HG02798 (cell line): ENCODE measurements around the gene MTRFR.
"Not testable (repeated sequence)": the region's sequence is repeated elsewhere in the genome, so short reads cannot be mapped to it uniquely, and the experiment has no call there.

Experiments used
- ATAC-seq: cut with Tn5 transposase; IDR thresholded peaks from one replicate; pipeline ENCODE4 v1.9.1; 2021; ENCODE audit warnings: mild to moderate bottlenecking; ENCODE audit not compliant: unreplicated experiment, poor library complexity

Gene MTRFR

DNA sequence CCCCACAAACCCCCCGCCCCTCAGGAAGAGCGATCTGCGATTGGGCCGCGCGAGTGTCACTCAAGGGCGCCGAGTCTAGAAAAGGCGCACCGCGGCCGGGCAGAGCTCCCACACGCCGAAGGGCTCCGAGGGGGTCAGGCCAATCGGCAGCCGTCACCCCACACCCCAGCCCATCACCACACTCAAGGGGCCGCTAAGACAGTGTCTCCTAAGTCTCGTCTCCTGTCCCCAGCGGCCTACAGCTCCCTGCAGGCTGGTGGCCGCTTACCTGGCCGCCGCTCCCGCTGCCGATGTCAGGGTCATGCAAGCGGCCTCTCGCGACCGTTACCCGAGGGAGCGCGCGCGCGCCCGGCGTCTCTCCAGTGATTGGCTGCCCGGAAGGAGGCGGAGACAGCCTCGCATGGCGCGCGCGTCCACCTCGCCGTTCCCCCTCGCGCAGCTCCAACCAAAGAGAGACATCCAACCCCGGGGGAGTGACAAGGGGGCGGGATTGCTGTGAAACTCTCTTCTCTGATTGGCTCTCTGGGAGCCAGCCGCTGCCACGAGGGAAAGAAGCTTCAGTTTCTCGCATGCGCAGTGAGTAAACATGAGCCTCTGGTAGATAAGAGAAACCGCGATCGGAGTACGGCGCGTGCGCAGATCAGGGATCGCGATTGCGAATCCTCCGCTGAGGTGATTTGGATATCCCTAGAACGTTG lies at the start of gene MTRFR, which contains the start of gene MPHOSPH9:
Gene MTRFR, plus strand, starts transcription at position 630 of the 698 bp plus-strand sequence. CDS start 20,239 bp downstream, outside the sequence.
Gene MPHOSPH9, minus strand, starts transcription at position 335 of the 698 bp plus-strand sequence. CDS start 2,777 bp downstream, outside the sequence.
- ATAC-seq: peak; percentile 87

DNA sequence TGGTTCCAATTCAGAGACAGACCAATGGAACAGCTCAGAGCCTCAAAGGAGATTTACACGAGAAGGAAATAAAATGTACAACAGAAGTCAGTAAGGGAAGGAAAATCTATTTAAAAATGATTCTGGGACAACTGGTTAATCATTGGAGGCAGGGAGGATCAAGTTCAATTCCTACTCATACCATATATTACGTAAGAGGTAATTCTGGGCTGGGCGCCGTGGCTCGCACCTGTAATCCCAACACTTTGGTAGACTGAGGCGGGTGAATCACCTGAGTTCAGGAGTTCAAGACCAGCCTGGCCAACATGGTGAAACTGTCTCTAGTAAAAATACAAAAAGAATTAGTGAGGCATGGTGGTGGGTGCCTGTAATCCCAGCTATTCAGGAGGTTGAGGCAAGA lies 45.6 kb upstream of the MTRFR start:
- ATAC-seq: no peak

DNA sequence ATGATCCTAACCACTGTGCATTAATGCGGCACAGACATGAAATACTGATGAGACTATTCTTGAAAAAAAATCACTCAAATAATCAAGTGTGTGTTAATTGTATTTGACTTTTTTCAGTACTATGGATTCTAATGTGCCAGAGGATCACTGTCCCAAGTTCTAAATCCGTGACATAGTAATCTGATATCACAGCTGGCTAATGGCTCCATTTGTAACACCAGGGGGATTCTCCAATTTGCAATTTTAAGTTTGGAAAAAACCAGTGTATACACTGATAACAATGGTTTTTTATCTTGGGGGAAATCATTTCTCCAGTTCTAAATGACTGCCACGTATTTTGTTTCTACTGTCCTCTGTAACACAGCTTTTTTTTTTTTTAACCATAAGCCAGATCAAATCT lies 33.3 kb upstream of the MTRFR start:
- ATAC-seq: no peak

DNA sequence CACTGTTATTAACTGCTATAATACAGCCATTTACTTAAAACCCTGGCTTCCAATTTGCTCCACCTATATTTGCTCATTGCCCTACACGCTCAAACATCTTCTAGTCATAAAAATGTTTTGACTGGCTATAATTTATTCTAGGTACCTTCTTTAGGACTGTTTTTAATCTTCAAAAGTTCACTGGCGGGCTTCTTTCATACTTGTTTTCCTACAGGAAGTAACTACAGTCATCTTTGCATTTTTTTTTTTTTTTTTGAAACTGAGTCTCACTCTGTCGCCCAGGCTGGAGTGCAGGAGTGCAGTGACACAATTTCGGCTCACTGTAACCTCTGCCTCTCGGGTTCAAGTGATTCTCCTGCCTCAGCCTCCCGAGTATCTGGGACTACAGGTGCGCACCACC lies 32.8 kb upstream of the MTRFR start:
- ATAC-seq: no peak

- ATAC-seq: not testable (repeated sequence)
Measured at GRCh38 chr12:123206794-123207193, 26.4 kb upstream of the MTRFR start.

GRCh38 chr12:123207815-123208214 lies 25.4 kb upstream of the MTRFR start:
- not testable (repeated sequence) for ATAC-seq

GRCh38 chr12:123223241-123223668 lies 10.0 kb upstream of the MTRFR start:
- ATAC-seq: no peak

DNA sequence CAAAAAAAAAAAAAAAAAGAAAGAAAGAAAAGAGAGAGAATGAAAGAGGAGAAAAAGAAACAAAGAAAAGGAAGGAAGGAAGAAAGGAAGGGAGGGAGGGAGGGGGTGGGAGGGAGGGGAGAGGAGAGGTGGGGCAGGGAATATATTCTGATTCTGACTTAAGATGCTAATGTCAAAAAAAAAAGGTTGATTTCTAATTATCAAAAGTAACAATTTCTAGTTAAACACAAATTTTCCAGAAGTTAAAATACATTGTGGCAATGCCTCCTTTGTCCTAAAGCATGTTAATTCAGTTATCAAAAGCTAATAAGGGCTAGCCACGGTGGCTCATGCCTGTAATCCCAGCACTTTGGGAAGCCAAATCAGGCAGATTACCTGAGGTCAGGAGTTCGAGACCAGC lies 7.8 kb upstream of the MTRFR start:
- ATAC-seq: no peak

DNA sequence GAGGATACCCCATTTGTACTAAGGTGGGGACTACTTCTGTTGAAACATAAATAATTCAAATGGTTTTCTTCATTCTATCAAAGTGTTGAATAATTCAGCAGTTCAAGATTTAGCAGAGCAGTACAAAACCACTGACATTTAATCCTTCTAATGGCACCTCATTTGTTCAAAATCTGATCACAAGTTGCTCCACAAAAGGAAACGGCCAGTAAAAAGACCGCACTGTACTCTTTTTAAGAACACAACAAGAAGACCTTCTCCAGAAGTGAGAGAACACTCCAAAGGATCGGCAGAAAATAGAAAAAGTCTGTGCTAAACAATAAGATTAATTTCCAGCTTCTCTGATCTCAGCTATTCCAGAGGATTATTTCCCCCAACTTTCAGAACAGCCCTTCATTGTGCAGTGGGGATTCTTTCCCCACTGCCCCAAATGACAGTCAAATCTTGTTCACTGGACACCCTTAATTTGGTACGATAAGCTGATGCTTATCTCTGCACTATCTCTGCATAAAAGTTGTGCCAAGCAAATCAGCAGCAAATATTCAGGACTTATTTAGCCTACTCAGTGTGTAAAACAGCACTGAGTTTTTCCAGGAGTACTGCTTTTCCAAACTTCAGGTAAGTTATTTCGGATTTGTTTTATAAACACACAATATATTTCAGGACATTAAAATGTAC lies 5.5 kb upstream of the MTRFR start:
- ATAC-seq: no peak

GRCh38 chr12:123229051-123229450 lies 4.2 kb upstream of the MTRFR start:
- ATAC-seq: no peak

DNA sequence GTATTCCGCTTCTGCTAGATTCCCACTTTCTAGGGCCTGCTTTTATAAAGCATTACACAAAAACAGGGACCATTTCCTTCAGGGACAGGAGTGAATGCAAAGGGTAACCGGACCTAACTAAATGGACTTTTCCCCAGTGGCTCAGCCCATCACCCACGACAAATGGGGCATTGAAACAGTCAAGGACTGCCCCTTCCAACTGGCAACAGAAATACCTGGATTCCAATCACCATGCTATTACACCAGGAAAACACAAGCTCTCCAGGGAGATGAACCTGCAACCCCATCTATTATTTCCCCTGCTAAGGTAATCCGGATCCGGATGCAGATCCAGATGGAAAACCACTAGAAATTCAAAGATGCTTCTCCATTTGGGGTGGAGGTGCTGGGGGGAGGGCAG lies 1.3 kb upstream of the MTRFR start:
- no peak for ATAC-seq

- ATAC-seq: no peak
Measured at GRCh38 chr12:123232472-123232806, 797 bp upstream of the MTRFR start.

- no peak for ATAC-seq
Measured at GRCh38 chr12:123233505-123234308, 471 bp downstream of the MTRFR start.

DNA sequence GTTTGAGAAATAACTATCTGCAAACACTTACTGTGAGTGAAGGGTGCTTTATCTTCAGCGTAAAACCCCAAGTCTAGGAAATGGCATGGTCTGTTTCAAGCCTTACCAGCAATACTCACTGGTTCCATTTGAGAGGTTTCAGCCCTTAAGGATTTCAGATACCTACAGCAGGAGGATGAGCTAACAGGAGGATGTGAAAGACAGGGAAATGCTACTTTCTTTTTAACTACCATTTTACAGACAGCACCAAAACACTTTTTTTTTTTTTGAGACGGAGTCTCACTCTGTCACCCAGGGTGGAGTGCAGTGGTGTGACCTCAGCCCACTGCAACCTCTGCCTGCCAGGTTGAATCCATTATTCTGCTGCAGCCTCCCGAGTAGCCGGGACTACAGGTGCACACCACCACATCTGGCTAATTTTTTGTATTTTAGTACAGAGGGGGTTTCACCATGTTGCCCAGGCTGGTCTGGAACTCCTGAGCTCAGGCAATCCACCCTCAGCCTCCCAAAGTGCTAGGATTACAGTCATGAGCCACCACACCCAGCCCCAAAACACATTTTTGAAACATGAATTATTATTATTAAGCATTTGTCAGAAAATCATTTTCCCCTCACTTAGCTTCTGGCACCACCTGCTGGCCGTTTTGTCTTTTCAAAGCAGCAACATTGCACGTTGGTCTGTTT lies 4.6 kb downstream of the MTRFR start:
- ATAC-seq: no peak

- ATAC-seq: no peak
Measured at GRCh38 chr12:123238330-123238682, 5.1 kb downstream of the MTRFR start.

DNA sequence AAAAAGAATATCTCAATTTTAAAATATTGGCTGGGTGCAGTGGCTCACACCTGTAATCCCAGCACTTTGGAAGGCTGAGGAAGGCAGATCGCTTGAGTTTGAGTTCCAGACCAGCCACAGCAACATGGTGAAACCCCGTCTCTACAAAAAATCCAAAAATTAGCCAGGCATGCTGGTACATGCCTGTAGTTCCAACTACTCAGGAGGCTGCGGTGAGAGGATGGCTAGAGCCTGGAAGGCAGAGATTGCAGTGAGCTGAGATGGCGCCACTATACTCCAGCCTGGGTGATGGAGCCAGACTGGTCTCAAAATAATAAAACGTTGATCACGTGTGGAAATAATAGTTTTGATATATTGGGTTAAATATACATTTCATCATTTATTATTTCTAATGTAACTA lies 5.7 kb downstream of the MTRFR start:
- ATAC-seq: no peak

DNA sequence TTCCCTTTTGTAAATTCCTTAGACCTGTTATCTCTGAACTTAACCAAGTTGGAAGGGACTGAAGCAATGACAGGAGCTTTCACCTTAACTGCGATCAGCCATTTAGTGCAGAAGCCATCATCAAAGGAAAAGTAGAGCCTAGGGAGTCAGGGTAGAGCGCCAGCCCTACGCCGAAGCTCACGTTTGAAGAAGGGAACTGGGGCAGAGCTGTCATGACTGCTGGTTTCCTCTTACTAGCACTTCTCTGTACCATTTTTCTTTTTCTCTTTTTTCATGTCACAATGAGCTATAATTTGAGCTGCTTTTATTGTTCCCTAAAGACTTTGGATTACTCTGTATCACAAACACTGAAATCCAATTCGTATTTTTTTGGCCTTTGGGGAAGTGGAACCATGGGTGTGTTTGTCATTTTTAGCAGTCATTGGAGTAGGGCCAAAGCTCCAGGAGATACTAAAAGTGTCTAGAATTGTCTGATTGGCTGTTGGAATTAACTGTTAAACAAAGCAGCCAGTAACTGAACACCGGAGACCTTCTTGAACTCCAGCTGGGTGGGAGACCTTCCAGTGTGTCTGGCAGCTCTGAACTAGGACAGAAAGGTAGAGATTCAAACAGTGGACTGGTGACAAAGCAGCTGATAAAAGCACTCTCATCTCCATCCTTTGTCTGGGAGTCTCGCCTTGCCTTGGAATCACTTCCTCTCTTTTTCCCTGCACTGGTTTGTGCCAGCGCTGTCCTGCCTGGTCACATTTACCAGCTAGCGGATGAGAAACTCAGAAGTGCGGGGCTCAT lies 9.1 kb downstream of the MTRFR start:
- ATAC-seq: no peak

DNA sequence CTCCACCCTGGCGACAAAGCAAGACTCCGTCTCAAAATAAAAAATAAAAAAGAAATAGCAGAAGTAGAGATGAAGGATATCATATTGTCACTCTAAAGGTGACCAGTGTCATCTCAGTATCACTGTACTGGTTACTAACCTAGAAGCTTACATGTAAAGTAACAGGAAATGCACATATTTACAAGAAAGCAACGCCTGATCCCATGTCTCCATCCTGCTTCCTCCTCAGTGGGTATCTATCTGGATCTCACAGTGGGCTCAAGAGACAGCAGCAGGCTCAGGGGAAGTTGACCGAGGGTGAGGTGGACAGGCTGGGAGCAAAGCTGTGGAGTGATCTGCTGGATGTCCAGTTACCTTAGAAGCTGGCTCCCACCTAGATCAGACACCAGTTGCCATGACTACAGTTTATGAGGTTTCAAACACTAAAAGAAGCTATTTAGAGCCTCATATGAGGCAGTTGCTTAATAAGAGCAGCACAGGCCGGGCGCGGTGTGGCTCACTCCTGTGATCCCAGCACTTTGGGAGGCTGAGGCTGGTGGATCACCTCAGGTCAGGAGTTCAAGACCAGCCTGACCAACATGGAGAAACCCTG lies 10.5 kb downstream of the MTRFR start:
- ATAC-seq: no peak

DNA sequence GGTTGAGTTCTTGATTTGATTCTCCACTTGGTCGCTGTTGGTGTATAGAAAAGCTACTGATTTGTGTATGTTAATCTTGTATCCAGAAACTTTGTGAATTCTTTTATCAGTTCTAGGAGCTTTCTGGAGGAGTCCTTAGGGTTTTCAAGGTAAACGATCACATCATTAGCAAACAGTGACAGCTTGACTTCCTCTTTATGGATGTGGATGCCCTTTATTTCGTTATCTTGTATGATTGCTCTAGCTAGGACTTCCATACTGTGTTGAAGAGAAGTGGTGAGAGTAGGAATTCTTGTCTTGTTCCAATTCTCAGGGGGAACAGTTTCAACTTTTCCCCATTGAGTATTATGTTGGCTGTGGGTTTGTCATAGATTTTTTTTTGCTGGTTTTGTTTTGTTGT lies 12.4 kb downstream of the MTRFR start:
- ATAC-seq: no peak
